Measurements from ENCODE around the gene TBC1D3B.
"Not testable (repeated sequence)": the region's sequence is repeated elsewhere in the genome, so short reads cannot be mapped to it uniquely, and the experiment has no call there.

TBC1D3B gene
- 0.05 to 0.17 reads per million in 2 donors for total RNA-seq

DNA sequence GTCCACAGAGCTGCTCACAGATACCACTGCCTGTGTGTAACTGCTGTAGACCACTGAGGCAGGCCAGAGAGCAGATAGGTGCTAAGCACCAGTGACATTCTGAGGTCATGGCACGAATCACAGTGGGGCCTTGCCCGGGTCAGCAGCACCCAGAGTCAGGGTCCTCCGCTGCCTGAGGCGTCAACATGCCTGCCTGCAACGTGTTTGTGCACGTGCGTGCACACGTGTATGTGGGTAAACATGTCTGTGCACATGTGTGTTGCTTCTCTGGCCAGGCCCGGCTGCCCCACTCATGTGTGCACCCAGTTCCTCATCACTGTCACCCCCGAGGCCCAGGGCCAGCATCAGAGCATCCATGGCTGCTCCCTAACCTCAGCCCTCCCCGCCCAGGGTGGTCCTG, at the start of gene TBC1D3B:
Gene TBC1D3B, minus strand, starts transcription at position 101 of the 400 bp plus-strand sequence. CDS start 1,586 bp downstream, outside the sequence.
- not testable (repeated sequence) for DNase-seq

GRCh38 chr17:36222967-36223366, 46.5 kb upstream of the TBC1D3B start:
- not testable (repeated sequence) for DNase-seq

DNA sequence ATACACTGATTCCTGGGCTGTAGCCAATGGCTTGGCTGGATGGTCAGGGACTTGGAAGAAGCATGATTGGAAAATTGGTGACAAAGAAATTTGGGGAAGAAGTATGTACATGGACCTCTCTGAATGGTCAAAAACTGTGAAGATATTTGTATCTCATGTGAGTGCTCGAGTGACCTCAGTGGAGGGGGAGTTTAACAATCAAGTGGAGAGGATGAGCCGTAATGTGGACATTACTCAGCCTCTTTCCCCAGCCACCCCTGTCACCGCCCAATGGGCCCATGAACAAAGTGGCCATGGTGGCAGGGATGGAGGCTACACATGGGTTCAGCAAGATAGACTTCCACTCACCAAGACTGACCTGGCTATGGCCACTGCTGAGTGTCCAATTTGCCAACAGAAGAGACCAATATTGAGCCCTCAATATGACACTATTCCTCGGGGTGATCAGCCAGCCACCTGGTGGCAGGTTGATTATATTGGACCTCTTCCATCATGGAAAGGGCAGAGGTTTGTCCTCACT, 45.2 kb upstream of the TBC1D3B start:
- DNase-seq = not testable (repeated sequence)

- not testable (repeated sequence) for DNase-seq
These were observed 44.5 kb upstream of the TBC1D3B start for GRCh38 chr17:36220737-36221580.

DNA sequence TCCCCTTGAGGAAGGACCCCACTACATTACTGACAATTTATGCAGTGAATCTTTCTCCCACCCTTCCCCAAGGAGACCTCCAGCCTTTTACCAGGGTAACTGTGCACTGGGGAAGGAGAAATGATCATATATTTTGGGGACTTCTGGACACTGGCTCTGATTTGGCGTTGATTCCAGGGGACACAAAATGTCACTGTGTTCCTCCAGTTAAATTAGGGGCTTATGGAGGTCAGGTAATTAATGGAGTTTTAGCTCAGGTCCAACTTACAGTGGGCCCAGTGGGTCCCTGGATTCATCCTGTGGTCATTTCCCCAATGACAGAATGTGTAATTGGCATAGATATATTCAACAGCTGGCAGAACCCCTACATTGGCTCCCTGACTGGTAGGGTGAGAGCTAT, 43.1 kb upstream of the TBC1D3B start:
- DNase-seq = not testable (repeated sequence)

GRCh38 chr17:36215406-36216308, 39.2 kb upstream of the TBC1D3B start:
- DNase-seq = not testable (repeated sequence)

GRCh38 chr17:36214918-36215317, 38.5 kb upstream of the TBC1D3B start:
- DNase-seq = no peak

DNA sequence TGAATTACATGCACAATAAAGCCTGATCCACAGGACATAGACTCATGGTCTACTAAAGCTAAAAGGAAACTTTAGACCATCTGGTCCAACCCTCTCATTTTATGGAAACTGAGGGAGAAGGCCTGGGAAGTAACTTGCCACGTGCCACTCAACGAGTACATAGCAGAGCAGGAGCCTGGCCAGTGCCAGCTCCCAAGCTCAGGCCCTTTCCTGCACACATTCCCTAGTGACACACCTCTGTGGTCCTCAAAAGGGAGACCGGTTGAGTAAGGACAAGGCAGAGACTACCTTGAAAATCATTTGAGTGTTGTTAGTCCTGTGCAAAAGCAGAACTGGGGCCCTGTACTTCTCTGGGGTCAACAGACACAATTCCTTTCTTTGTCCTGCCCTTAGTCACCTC, 37.3 kb upstream of the TBC1D3B start:
- no peak for DNase-seq

DNA sequence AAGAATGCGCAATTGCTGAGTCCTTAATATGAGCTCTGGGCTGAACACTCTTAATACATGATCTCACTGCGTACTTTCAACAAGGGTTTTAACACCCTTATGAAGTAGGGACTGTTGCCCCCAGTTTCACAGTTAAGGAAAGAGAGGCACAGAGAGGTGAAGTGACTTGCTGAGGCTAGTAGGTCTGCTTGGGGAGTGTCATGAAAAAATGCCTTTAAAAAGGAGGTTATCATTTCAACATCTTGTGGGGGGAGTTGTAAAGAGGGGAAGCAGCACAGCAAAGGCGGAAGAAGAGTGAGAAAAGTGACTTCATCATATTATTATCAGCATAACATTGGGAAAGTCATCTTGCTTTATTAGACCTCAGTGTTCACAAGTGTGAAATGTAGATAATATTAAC, 36.5 kb upstream of the TBC1D3B start:
- DNase-seq = no peak

DNA sequence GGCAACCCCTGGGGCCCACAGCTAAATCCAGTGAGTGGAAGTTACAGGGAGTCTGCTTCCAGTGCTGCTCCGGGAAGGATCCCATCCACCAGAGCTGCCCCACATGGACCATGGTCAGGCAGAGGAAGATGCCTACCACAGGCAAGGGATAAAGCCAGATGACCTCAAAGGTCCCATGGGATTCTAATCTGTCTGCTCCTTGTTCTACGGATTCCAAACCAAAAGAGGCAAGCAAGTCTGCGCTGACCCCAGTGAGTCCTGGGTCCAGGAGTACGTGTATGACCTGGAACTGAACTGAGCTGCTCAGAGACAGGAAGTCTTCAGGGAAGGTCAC, 35.8 kb upstream of the TBC1D3B start:
- no peak for DNase-seq

DNA sequence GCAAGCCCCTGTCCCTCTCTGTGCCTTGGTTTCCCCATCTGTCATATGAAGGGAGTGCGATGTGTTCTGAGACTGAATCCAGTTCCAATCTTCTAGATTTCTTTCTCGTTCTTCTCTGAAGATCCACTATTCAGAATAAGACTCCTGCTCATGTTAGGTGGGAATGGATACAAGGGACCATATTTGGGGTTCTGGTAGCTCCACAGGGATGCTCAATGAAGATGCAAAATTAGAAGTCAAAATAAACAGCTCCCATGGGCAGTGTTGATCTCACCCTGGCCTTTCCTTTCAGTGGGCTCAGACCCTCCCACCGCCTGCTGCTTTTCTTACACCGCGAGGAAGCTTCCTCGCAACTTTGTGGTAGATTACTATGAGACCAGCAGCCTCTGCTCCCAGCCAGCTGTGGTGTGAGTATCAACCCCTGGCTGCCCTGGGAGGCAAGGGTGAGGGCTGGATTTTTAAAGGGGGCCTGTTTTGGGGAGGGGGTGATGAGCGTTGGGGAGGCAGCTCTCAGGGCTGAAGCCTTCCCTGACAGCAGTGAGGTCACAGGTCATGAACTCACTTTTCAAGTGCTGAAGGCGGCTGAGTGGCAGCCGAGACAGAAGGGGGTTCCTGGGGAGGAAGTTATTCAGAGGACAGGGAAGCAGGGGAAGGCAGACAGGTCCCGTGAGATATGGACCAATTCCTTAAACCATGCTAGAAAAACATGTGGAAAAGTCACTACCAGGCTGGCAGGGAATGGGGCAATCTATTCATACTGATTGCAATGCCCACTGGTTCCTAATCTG, 35.2 kb upstream of the TBC1D3B start:
- not testable (repeated sequence) for DNase-seq

DNA sequence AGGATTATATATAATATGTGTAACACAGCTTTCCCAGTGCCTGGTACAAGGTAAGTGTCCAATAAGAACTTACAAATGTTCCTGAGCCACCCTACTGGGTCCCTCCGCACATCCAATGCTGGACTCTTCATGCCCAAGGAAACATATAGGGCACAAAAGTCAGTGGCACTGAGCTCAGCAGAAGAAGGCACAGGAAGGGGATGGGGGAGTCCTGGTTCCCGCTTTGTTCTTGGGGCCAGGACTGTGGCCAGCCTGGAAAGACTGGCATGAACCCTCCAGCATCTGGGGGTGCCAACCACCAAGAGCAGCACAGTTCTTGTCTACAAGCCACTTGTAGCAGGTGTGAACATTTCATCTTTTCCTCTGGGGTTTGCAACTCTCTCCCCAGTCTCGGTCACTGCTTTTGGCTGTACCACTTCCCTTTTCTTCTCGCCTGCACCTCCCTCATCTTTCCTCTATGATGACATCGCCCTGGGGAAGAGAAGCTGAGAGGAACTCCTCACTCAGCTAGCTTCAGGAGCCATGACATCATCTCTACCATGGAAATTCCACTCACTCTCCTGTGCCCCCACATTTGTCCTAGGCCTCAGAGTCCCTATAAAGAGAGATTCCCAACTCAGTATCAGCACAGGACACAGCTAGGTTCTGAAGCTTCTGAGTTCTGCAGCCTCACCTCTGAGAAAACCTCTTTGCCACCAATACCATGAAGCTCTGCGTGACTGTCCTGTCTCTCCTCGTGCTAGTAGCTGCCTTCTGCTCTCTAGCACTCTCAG, 34.2 kb upstream of the TBC1D3B start, which contains the start of gene CCL4L2:
Gene CCL4L2, plus strand, starts transcription at position 625 of the 773 bp plus-strand sequence.
- not testable (repeated sequence) for DNase-seq

DNA sequence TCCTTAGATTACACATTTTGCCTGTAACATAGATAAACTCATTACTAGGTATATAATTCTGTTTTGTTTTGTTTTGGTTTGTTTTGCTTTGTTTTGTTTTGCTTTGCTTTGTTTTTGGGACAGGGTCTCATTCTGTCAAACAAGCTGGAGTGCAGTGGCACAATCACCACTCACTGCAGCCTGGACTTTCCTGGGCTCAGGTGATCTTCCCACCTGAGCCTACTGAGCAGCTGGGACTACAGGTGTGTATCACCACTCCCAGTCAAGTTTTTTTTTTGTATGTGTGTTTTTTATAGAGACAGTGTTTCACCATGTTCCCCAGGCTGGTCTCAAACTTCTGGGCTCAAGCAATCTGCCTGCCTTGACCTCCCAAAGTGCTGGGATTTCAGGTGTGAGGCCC, 33.1 kb upstream of the TBC1D3B start:
- no peak for DNase-seq

GRCh38 chr17:36207383-36207782, 30.9 kb upstream of the TBC1D3B start:
- DNase-seq = not testable (repeated sequence)

- not testable (repeated sequence) for DNase-seq
These were observed 30.0 kb upstream of the TBC1D3B start for GRCh38 chr17:36206486-36206821.

DNA sequence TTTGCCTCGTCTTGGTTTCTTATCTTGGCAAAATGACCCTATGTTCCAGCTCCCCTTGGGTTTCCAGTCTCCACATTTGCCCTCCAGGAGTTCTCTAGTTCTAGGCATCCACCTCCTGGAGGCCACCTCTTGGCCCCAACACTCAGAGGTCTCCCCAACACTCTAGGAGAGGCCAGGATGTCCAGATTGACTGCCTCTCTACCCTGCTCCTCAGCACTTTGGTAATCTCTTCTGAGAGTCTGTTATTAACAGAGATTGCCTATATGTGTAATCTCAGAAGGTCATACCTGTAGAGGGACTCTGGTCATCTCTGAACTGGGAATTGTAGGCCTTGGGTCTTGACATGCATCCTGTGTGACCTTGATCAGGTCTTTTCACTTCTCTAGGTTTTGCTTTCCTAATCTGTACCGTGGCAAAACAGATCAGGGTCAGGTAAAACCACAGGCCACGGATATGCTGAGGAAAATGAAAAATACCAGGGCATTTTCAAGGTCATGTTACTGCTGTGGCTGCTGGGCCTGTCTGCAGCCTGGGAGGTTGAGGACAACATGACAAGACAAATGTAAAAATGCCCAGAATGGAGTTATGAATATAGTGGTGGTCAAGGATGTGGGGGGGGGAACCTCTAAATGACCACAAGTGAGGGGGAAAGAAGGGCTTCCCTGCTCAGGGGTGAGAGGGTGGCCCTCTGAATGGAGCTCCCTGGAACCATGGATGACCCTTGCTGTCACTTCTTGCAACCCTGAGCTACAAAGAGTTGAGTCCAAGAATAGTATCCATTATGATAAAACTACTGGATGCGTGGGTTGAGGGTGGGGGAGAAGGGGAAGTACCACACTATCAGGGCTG, 29.4 kb upstream of the TBC1D3B start:
- no peak for DNase-seq

- DNase-seq = no peak
These were observed 28.5 kb upstream of the TBC1D3B start for GRCh38 chr17:36204724-36205500.

GRCh38 chr17:36203335-36203734, 26.9 kb upstream of the TBC1D3B start:
- DNase-seq = no peak

- DNase-seq = not testable (repeated sequence)
These were observed 25.1 kb upstream of the TBC1D3B start for GRCh38 chr17:36201506-36201905.

DNA sequence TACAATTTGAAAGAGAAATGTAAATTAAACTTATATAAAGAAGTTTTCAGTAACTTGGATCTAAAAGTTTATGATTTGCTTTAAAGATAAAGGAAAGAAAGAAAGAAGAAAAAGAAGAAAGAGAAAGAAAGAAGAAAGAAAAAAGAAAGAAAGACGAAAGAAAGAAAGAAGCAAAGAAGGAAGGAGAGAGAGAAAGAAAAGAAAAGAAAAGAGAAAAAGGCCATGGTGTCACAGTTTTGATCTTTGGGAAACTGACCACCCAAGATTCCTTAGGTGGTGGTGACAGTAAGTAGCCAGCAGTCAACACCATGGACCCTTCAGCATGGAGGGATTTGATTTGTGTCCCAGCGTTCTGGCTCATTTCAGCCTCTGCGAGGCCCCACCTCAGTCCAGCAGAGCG, 24.7 kb upstream of the TBC1D3B start:
- DNase-seq = not testable (repeated sequence)
